HepG2 (cell line): ENCODE results near the gene AURKA. TPM values are rescaled to one million over a fixed set of nuclear protein-coding genes. Genes with fewer than 3 reads are reported as not detected.
A peak's percentile ranks its signal among the peaks of the same experiment; 100 is the strongest.

ENCODE experiments used
- ADNP ChIP-seq: sonication (generic); formaldehyde crosslinking; IDR thresholded peaks from 2 replicates; pipeline ENCODE4 v1.4.0; 2020; ENCODE audit warnings: missing genetic modification reagents
- AHDC1 ChIP-seq: sonication (generic); formaldehyde crosslinking; IDR thresholded peaks from 2 replicates; pipeline ENCODE4 v1.5.1; 2020; ENCODE audit warnings: mild to moderate bottlenecking, missing genetic modification reagents, borderline replicate concordance
- GMEB1 ChIP-seq: sonication (generic); formaldehyde crosslinking; IDR thresholded peaks from 2 replicates; pipeline ENCODE4 v1.5.1; 2020; ENCODE audit warnings: missing genetic modification reagents, mild to moderate bottlenecking, borderline replicate concordance
- HNF4G ChIP-seq, 2 experiments: sonication (generic) in 1 of 2; formaldehyde crosslinking in 1 of 2; IDR thresholded peaks; 2 replicates each; pipeline versions ENCODE4 v1.4.0 to v1.6.1; 2011 to 2020; ENCODE audit warnings: borderline replicate concordance in 2 of 2, low read depth in 2 of 2, mild to moderate bottlenecking in 2 of 2, low read length in 1 of 2, missing genetic modification reagents in 1 of 2, moderate library complexity in 1 of 2
- JUN ChIP-seq: sonication (generic); formaldehyde crosslinking; IDR thresholded peaks from 2 replicates; pipeline ENCODE4 v1.4.0; 2020; ENCODE audit warnings: mild to moderate bottlenecking, missing genetic modification reagents
- RORA ChIP-seq: sonication (generic); formaldehyde crosslinking; IDR thresholded peaks from 2 replicates; pipeline ENCODE4 v1.5.0; 2020; ENCODE audit warnings: mild to moderate bottlenecking, missing genetic modification reagents, moderate library complexity
- ZFP1 ChIP-seq: IDR thresholded peaks from 2 replicates; pipeline ENCODE4 v1.6.1; 2016
- ZNF124 ChIP-seq: sonication (generic); formaldehyde crosslinking; IDR thresholded peaks from 2 replicates; pipeline ENCODE4 v1.4.0; 2020; ENCODE audit warnings: missing genetic modification reagents
- ZNF225 ChIP-seq: sonication (generic); formaldehyde crosslinking; IDR thresholded peaks from 2 replicates; pipeline ENCODE4 v1.4.0; 2020; ENCODE audit warnings: mild to moderate bottlenecking, missing genetic modification reagents
- ZNF274 ChIP-seq: sonication (generic); formaldehyde crosslinking; IDR thresholded peaks from 2 replicates; pipeline ENCODE4 v1.5.1; 2020; ENCODE audit warnings: mild to moderate bottlenecking, missing genetic modification reagents
- ZNF350 ChIP-seq: sonication (generic); formaldehyde crosslinking; IDR thresholded peaks from 2 replicates; pipeline ENCODE4 v1.4.0; 2020; ENCODE audit warnings: mild to moderate bottlenecking, low read depth, missing genetic modification reagents, borderline replicate concordance
- ZNF367 ChIP-seq: sonication (generic); formaldehyde crosslinking; IDR thresholded peaks from 2 replicates; pipeline ENCODE4 v1.4.0; 2020; ENCODE audit warnings: missing genetic modification reagents, borderline replicate concordance
- ZNF496 ChIP-seq: sonication (generic); formaldehyde crosslinking; IDR thresholded peaks from 2 replicates; pipeline ENCODE4 v1.8.1; 2023; ENCODE audit warnings: mild to moderate bottlenecking, moderate library complexity, missing genetic modification reagents; ENCODE audit not compliant: insufficient replicate concordance
- ZNF644 ChIP-seq: IDR thresholded peaks from 2 replicates; pipeline ENCODE4 v1.6.1; 2016; ENCODE audit warnings: low read depth
- ZNF761 ChIP-seq: sonication (generic); formaldehyde crosslinking; conservative IDR thresholded peaks from 2 replicates; pipeline ENCODE4 v1.4.0; 2020; ENCODE audit warnings: mild to moderate bottlenecking, missing genetic modification reagents
- ZSCAN21 ChIP-seq: sonication (generic); formaldehyde crosslinking; IDR thresholded peaks from 2 replicates; pipeline ENCODE4 v1.8.0; 2022; ENCODE audit warnings: mild to moderate bottlenecking, missing genetic modification reagents, moderate library complexity, borderline replicate concordance
- polyA plus RNA-seq, 8 experiments: library from polyadenylated mRNA; depleted of rRNA in 3 of 8; stranded (reverse) in 7 of 8; unstranded in 1 of 8; fragments of >200 nt; fragmentation: Illumina TruSeq in 4 of 8; extraction: Trizol in 4 of 8; gene quantifications; 2 replicates each; pipeline versions ENCODE4 v1.2.1 to v1.2.3, GENCODE V29; 2011 to 2016; ENCODE audit warnings: low read depth in 4 of 8, missing spikeins in 1 of 8, mixed read lengths in 1 of 8; ENCODE audit not compliant: insufficient read depth in 1 of 8
- total RNA-seq, 5 experiments: library from RNA; depleted of rRNA; stranded (reverse); fragments of >200 nt; fragmentation: Illumina TruSeq; extraction: Trizol; gene quantifications; 2 replicates each; pipeline ENCODE4 v1.2.3, GENCODE V29; 2016; ENCODE audit warnings: low read depth in 1 of 5
- TF ChIP-seq, protein P1 (sequence below): sonication (generic); formaldehyde crosslinking; IDR thresholded peaks from 2 replicates; pipeline ENCODE4 v1.4.0; 2020; ENCODE audit warnings: missing genetic modification reagents, mild to moderate bottlenecking, borderline replicate concordance
- TF ChIP-seq, protein P2 (sequence below): sonication (generic); formaldehyde crosslinking; IDR thresholded peaks from 2 replicates; pipeline ENCODE4 v1.5.0; 2020; ENCODE audit warnings: missing genetic modification reagents

The AURKA gene
- total and polyA plus RNA-seq, 2 of the 13 experiments (the other 11 are each of a cell fraction or from before 2014, with no cell fraction given): 96.4 to 224 TPM

DNA sequence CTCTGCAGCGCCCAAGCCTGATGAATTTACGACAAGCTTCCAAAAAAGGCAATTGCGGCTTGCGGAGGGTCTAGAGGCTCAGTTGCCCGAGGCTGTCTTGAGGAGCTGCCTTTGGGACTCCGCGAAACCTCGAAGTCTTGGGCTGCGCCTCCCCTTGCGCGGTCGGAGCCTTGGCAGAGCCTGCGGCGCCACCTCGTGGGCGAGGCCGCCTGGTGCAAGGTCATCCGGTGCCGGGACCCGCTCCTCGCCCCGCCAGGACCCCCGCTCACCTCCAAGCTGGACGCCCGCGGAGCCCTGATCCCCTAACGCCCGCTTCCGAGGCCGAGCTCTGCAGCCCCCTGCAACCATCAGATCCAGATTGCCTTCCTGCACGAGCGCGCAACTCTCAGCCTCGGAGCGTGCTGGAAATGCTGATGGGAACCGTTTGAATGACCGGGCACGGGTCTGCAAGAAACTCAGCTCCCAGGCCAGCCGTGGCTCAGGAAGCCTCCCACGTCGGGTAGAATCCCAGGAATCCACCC lies 48.1 kb downstream of the AURKA start (continued):
- TF ChIP-seq, protein P1, sequence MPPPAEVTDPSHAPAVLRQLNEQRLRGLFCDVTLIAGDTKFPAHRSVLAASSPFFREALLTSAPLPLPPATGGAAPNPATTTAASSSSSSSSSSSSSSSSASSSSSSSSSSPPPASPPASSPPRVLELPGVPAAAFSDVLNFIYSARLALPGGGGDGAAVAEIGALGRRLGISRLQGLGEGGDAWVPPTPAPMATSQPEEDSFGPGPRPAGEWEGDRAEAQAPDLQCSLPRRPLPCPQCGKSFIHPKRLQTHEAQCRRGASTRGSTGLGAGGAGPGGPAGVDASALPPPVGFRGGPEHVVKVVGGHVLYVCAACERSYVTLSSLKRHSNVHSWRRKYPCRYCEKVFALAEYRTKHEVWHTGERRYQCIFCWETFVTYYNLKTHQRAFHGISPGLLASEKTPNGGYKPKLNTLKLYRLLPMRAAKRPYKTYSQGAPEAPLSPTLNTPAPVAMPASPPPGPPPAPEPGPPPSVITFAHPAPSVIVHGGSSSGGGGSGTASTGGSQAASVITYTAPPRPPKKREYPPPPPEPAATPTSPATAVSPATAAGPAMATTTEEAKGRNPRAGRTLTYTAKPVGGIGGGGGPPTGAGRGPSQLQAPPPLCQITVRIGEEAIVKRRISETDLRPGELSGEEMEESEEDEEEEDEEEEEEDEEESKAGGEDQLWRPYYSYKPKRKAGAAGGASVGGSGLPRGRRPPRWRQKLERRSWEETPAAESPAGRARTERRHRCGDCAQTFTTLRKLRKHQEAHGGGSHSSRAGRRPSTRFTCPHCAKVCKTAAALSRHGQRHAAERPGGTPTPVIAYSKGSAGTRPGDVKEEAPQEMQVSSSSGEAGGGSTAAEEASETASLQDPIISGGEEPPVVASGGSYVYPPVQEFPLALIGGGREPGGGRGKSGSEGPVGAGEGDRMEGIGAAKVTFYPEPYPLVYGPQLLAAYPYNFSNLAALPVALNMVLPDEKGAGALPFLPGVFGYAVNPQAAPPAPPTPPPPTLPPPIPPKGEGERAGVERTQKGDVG (CRISPR knock-in tag): peak; percentile 49; the same call in 1 of the 2 replicates
- TF ChIP-seq ZNF274 (CRISPR knock-in tag) (no peak), ZSCAN21 (0 out of 2 replicates have a peak, but pooled peaks have one; percentile 38), ZFP1 (CRISPR knock-in tag) (no peak), GMEB1 (no peak), RORA (no peak), ZNF496 (CRISPR knock-in tag) (no peak), ZNF761 (no peak), HNF4G (IDR thresholded peaks at IDR 0.05; ENCODE audit: borderline replicate concordance, low read depth, low read length) (no peak), HNF4G (CRISPR knock-in tag; IDR thresholded peaks at IDR 0.05; ENCODE audit: borderline replicate concordance, low read depth) (no peak), ADNP (CRISPR knock-in tag) (no peak), JUN (CRISPR knock-in tag) (no peak), ZNF350 (0 out of 2 replicates have a peak, but pooled peaks have one; percentile 40), ZNF644 (CRISPR knock-in tag) (no peak), ZNF367 (no peak; the same call in 1 of the 2 replicates), ZNF124 (CRISPR knock-in tag) (no peak), AHDC1 (no peak), ZNF225 (CRISPR knock-in tag) (peak; percentile 61; the same call in 1 of the 2 replicates)
- TF ChIP-seq, protein P2, sequence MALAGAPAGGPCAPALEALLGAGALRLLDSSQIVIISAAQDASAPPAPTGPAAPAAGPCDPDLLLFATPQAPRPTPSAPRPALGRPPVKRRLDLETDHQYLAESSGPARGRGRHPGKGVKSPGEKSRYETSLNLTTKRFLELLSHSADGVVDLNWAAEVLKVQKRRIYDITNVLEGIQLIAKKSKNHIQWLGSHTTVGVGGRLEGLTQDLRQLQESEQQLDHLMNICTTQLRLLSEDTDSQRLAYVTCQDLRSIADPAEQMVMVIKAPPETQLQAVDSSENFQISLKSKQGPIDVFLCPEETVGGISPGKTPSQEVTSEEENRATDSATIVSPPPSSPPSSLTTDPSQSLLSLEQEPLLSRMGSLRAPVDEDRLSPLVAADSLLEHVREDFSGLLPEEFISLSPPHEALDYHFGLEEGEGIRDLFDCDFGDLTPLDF: no peak
